SKM-1 treated with dmso at 0.1 percent for 144 hours (cell line): ENCODE data around the gene MX2.
"Not testable (repeated sequence)": the region's sequence is repeated elsewhere in the genome, so short reads cannot be mapped to it uniquely, and the experiment has no call there.

Experiments
- DNase-seq: peaks from one replicate; lab custom pipeline; 2025; ENCODE audit not compliant: unreplicated experiment; lab: John Stamatoyannopoulos, UW

MX2 gene

GRCh38 chr21:41361786-41362604 is at the start of gene MX2:
Gene MX2, plus strand, starts transcription at chr21:41362027. Its CDS starts 14,880 bp downstream, at chr21:41376907.
- peak; percentile 94 for DNase-seq

- not testable (repeated sequence) for DNase-seq
These were observed 48.3 kb upstream of the MX2 start for GRCh38 chr21:41313285-41314164.

- no peak for DNase-seq
These were observed 46.1 kb upstream of the MX2 start for GRCh38 chr21:41315726-41316125.

GRCh38 chr21:41316200-41317062 is 45.4 kb upstream of the MX2 start, which contains the start of gene FAM3B:
Gene FAM3B, plus strand, starts transcription at chr21:41316801. Its CDS starts 79 bp downstream, at chr21:41316880.
- DNase-seq, result no peak

GRCh38 chr21:41317063-41317392 is 44.8 kb upstream of the MX2 start:
- DNase-seq, result no peak

- no peak for DNase-seq
These were observed 44.4 kb upstream of the MX2 start for GRCh38 chr21:41317458-41317857.

- DNase-seq, result no peak
These were observed 43.6 kb upstream of the MX2 start for GRCh38 chr21:41318218-41318617.

GRCh38 chr21:41319273-41319672 is 42.6 kb upstream of the MX2 start:
- no peak for DNase-seq

- no peak for DNase-seq
These were observed 40.5 kb upstream of the MX2 start for GRCh38 chr21:41321211-41321907.

- DNase-seq, result no peak
These were observed 39.8 kb upstream of the MX2 start for GRCh38 chr21:41321908-41322495.

GRCh38 chr21:41322496-41323382 is 39.1 kb upstream of the MX2 start:
- DNase-seq, result no peak

- DNase-seq, result no peak
These were observed 36.5 kb upstream of the MX2 start for GRCh38 chr21:41325138-41325912.

- DNase-seq, result no peak
These were observed 35.3 kb upstream of the MX2 start for GRCh38 chr21:41326414-41327080.

- no peak for DNase-seq
These were observed 34.1 kb upstream of the MX2 start for GRCh38 chr21:41327753-41328152.

GRCh38 chr21:41328660-41329607 is 32.9 kb upstream of the MX2 start:
- no peak for DNase-seq

- DNase-seq, result no peak
These were observed 28.1 kb upstream of the MX2 start for GRCh38 chr21:41333752-41334151.

- no peak for DNase-seq
These were observed 24.3 kb upstream of the MX2 start for GRCh38 chr21:41337515-41337914.
